Sigmoid colon (tissue), 4 donors: ENCODE data around the gene RYR3.

ENCODE experiments used
- EP300 ChIP-seq, 4 donors: sonication (generic); formaldehyde crosslinking; IDR thresholded peaks; one replicate each; pipeline ENCODE4 v1.6.1; 2017; ENCODE audit warnings: antibody characterized with exemption in 4 of 4
- POLR2A ChIP-seq, 2 donors: fragments of 450-650 bp; IDR thresholded peaks; one replicate each; pipeline ENCODE4 v1.6.1; 2016; ENCODE audit warnings: antibody characterized with exemption in 2 of 2, mild to moderate bottlenecking in 2 of 2, moderate library complexity in 2 of 2
- POLR2AphosphoS5 ChIP-seq, 4 donors: sonication (generic); formaldehyde crosslinking; IDR thresholded peaks; one replicate each; pipeline ENCODE4 v1.6.1; 2017; ENCODE audit warnings: antibody characterized with exemption in 4 of 4
- TF ChIP-seq, protein P1 (sequence below), 4 experiments: fragments of 450-650 bp in 3 of 4; fragments of 200-600 bp in 1 of 4; IDR thresholded peaks; one replicate each; pipeline ENCODE4 v1.5.1; 2016 to 2019; ENCODE audit warnings: antibody characterized with exemption in 4 of 4, mild to moderate bottlenecking in 3 of 4, moderate library complexity in 2 of 4

DNA sequence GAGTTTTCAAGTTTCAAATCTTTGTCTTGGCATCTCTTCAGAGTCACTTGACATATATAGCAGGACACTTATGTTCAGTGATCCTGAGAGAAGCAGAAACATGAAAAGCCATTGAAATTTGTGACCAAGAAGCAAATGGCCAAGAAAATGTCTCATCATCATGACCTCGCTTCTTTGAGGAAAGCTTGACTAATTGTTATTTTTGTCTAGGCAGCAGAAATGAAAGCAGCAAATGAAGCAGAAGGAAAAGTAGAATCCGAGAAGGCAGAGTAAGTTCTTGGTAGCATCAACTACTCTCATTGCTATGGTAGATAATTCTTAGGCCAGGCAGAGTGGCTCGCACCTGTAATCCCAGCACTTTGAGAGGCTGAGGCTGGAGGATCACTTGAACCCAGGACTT is 529.8 kb downstream of the RYR3 start:
- TF ChIP-seq POLR2A (IDR thresholded peaks at IDR 0.05) (no peak), POLR2AphosphoS5 (IDR thresholded peaks at IDR 0.05) (no peak), EP300 (IDR thresholded peaks at IDR 0.05) (no peak)
- TF ChIP-seq, protein P1, sequence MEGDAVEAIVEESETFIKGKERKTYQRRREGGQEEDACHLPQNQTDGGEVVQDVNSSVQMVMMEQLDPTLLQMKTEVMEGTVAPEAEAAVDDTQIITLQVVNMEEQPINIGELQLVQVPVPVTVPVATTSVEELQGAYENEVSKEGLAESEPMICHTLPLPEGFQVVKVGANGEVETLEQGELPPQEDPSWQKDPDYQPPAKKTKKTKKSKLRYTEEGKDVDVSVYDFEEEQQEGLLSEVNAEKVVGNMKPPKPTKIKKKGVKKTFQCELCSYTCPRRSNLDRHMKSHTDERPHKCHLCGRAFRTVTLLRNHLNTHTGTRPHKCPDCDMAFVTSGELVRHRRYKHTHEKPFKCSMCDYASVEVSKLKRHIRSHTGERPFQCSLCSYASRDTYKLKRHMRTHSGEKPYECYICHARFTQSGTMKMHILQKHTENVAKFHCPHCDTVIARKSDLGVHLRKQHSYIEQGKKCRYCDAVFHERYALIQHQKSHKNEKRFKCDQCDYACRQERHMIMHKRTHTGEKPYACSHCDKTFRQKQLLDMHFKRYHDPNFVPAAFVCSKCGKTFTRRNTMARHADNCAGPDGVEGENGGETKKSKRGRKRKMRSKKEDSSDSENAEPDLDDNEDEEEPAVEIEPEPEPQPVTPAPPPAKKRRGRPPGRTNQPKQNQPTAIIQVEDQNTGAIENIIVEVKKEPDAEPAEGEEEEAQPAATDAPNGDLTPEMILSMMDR (IDR thresholded peaks at IDR 0.05): no peak
